SU-DHL-6 (cell line): Measurements from ENCODE around the gene SVIL.

Experiments
- EZH2phosphoT487 ChIP-seq: fragments of 200-600 bp; sonication (generic), shearing (Covaris generic); conservative IDR thresholded peaks from 2 replicates; pipeline ENCODE4 v1.6.1; 2018; ENCODE audit warnings: mild to moderate bottlenecking, antibody characterized with exemption, low read length, moderate library complexity, mixed read lengths
- TF ChIP-seq, protein P1 (sequence below): fragments of 200-600 bp; sonication (generic); IDR thresholded peaks from one replicate; pipeline ENCODE4 v1.5.1; 2017; ENCODE audit warnings: antibody characterized with exemption, mild to moderate bottlenecking, low read length, moderate library complexity; ENCODE audit not compliant: insufficient read depth, poor library complexity, severe bottlenecking

DNA sequence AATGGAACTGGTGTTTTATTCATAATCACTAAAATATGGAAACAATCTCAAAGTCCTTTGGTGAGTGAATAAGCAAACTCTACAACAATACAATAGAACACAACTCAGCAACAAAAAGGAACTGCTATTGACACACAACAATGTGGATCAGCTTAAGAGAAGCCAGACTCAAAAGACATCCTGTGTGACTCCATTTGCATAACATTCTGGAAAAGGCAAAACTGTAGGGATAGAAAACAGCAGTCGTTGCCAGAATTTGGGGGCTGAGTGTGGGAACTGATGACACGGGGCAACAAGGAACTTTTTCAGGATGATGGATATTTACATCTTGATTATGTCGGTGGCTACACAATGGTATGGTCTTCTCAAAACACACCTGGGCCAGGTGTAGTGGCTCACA lies 32.4 kb upstream of the SVIL start:
- TF ChIP-seq, protein P1, sequence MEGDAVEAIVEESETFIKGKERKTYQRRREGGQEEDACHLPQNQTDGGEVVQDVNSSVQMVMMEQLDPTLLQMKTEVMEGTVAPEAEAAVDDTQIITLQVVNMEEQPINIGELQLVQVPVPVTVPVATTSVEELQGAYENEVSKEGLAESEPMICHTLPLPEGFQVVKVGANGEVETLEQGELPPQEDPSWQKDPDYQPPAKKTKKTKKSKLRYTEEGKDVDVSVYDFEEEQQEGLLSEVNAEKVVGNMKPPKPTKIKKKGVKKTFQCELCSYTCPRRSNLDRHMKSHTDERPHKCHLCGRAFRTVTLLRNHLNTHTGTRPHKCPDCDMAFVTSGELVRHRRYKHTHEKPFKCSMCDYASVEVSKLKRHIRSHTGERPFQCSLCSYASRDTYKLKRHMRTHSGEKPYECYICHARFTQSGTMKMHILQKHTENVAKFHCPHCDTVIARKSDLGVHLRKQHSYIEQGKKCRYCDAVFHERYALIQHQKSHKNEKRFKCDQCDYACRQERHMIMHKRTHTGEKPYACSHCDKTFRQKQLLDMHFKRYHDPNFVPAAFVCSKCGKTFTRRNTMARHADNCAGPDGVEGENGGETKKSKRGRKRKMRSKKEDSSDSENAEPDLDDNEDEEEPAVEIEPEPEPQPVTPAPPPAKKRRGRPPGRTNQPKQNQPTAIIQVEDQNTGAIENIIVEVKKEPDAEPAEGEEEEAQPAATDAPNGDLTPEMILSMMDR, result no peak
- TF ChIP-seq EZH2phosphoT487, result no peak
